OCI-LY1 (cell line): ENCODE measurements around the gene S100Z.

Source experiments
- H2AFZ ChIP-seq: fragments of 200-600 bp; sonication (generic), shearing (Covaris generic); 2 replicates; pipeline ENCODE4 v1.6.0; 2014; ENCODE audit warnings: antibody characterized with exemption, mild to moderate bottlenecking, low read length
- H3F3A ChIP-seq: fragments of 200-600 bp; sonication (generic), shearing (Covaris generic); 2 replicates; pipeline ENCODE4 v1.6.0; 2014; ENCODE audit warnings: mild to moderate bottlenecking, antibody characterized with exemption, low read length, moderate library complexity; ENCODE audit not compliant: insufficient read depth
- H3K27ac ChIP-seq: fragments of 200-600 bp; sonication (generic); 2 replicates; pipeline ENCODE4 v1.5.1; 2014; ENCODE audit warnings: low read length, mixed run types, mild to moderate bottlenecking, low read depth; ENCODE audit not compliant: poor library complexity, severe bottlenecking
- H3K27me3 ChIP-seq: fragments of 200-600 bp; sonication (generic); 2 replicates; pipeline ENCODE4 v1.6.0; 2014; ENCODE audit warnings: antibody characterized with exemption, mild to moderate bottlenecking, low read length, moderate library complexity; ENCODE audit not compliant: insufficient read depth
- H3K36me3 ChIP-seq: fragments of 200-600 bp; sonication (generic); 2 replicates; pipeline ENCODE4 v1.6.1; 2014; ENCODE audit warnings: mild to moderate bottlenecking, antibody characterized with exemption, low read length, moderate library complexity, mixed read lengths; ENCODE audit not compliant: insufficient read depth
- H3K4me1 ChIP-seq: fragments of 200-600 bp; sonication (generic); 2 replicates; pipeline ENCODE4 v1.5.1; 2014; ENCODE audit warnings: mild to moderate bottlenecking, low read length, moderate library complexity; ENCODE audit not compliant: insufficient read depth, severe bottlenecking
- H3K4me2 ChIP-seq: fragments of 200-600 bp; sonication (generic), shearing (Covaris generic); 2 replicates; pipeline ENCODE4 v1.6.1; 2014; ENCODE audit warnings: low read length
- H3K4me3 ChIP-seq: fragments of 200-600 bp; sonication (generic); 2 replicates; pipeline ENCODE4 v1.5.1; 2014; ENCODE audit warnings: low read length, low read depth, mild to moderate bottlenecking, mixed read lengths; ENCODE audit not compliant: poor library complexity, severe bottlenecking
- H3K79me2 ChIP-seq: fragments of 200-600 bp; shearing (Covaris generic); 2 replicates; pipeline ENCODE4 v1.6.1; 2016; ENCODE audit warnings: mixed run types, low read length, mixed read lengths; ENCODE audit not compliant: insufficient read depth
- H3K9ac ChIP-seq: fragments of 200-600 bp; sonication (generic), shearing (Covaris generic); 2 replicates; pipeline ENCODE4 v1.6.1; 2014; ENCODE audit warnings: mild to moderate bottlenecking, low read length, mixed read lengths
- H3K9me2 ChIP-seq: fragments of 200-600 bp; sonication (generic), shearing (Covaris generic); 2 replicates; pipeline ENCODE4 v1.6.1; 2014; ENCODE audit warnings: low read depth, mild to moderate bottlenecking, low read length, mixed read lengths
- H3K9me3 ChIP-seq: fragments of 200-600 bp; shearing (Covaris generic); 2 replicates; pipeline ENCODE4 v1.6.1; 2014; ENCODE audit warnings: low read length, mixed read lengths
- H4K20me1 ChIP-seq: fragments of 200-600 bp; sonication (generic), shearing (Covaris generic); 2 replicates; pipeline ENCODE4 v1.6.0; 2016; ENCODE audit warnings: mild to moderate bottlenecking, low read length; ENCODE audit not compliant: insufficient read depth
- CTCF ChIP-seq: fragments of 200-600 bp; sonication (generic), shearing (Covaris generic); IDR thresholded peaks from 2 replicates; pipeline ENCODE4 v1.5.1; 2017; ENCODE audit warnings: mild to moderate bottlenecking, antibody characterized with exemption, low read length, moderate library complexity, mixed read lengths
- EZH2 ChIP-seq: fragments of 200-600 bp; sonication (generic), shearing (Covaris generic); IDR thresholded peaks from 2 replicates; pipeline ENCODE4 v1.8.0; 2017; ENCODE audit warnings: borderline replicate concordance, mixed run types, mild to moderate bottlenecking, antibody characterized with exemption, low read length, moderate library complexity, mixed read lengths

Gene S100Z

GRCh38 chr5:76956033-76956432 lies 106.2 kb downstream of the S100Z start:
- H3K4me2 ChIP-seq = no peak overlapping the region
- H3K4me1 ChIP-seq = no peaks in the 10 kb centered on the region
- H3K9ac ChIP-seq = no peak overlapping the region
- H3F3A ChIP-seq = no peaks in the 10 kb centered on the region
- H3K4me3 ChIP-seq = no peak overlapping the region
- H2AFZ ChIP-seq = no peak overlapping the region
- no peaks in the 10 kb centered on the region for H3K9me2 ChIP-seq
- H3K9me3 ChIP-seq = no peaks in the 10 kb centered on the region
- H3K27ac ChIP-seq = no peak overlapping the region
- TF ChIP-seq EZH2 (no peak), CTCF (no peak)
- H3K79me2 ChIP-seq = no peaks in the 10 kb centered on the region
- no peaks in the 10 kb centered on the region for H3K27me3 ChIP-seq
- peaks cover 60% of the 10 kb centered on the region for H3K36me3 ChIP-seq
- no peaks in the 10 kb centered on the region for H4K20me1 ChIP-seq

GRCh38 chr5:76958991-76959767 lies 109.4 kb downstream of the S100Z start:
- H3K4me2 ChIP-seq = no peak overlapping the region
- H3K4me3 ChIP-seq = no peak overlapping the region
- H3K27me3 ChIP-seq = no peaks in the 10 kb centered on the region
- no peaks in the 10 kb centered on the region for H3K9me3 ChIP-seq
- no peaks in the 10 kb centered on the region for H3K79me2 ChIP-seq
- no peak overlapping the region for H3K9ac ChIP-seq
- H3K27ac ChIP-seq = no peak overlapping the region
- H2AFZ ChIP-seq = no peak overlapping the region
- TF ChIP-seq CTCF = no peak
- H3K36me3 ChIP-seq = peaks cover 80% of the 10 kb centered on the region
- no peaks in the 10 kb centered on the region for H4K20me1 ChIP-seq
- H3K4me1 ChIP-seq = no peaks in the 10 kb centered on the region
- no peaks in the 10 kb centered on the region for H3K9me2 ChIP-seq
- H3F3A ChIP-seq = no peaks in the 10 kb centered on the region

- no peak overlapping the region for H3K9ac ChIP-seq
- H3K9me3 ChIP-seq = no peaks in the 10 kb centered on the region
- H3K4me2 ChIP-seq = no peak overlapping the region
- H3K27ac ChIP-seq = no peak overlapping the region
- no peaks in the 10 kb centered on the region for H3K4me1 ChIP-seq
- H3K4me3 ChIP-seq = no peak overlapping the region
- no peaks in the 10 kb centered on the region for H3F3A ChIP-seq
- peaks cover 79% of the 10 kb centered on the region for H3K36me3 ChIP-seq
- no peak for TF ChIP-seq CTCF
- no peak for TF ChIP-seq EZH2
- H4K20me1 ChIP-seq = no peaks in the 10 kb centered on the region
- H3K79me2 ChIP-seq = no peaks in the 10 kb centered on the region
- H3K9me2 ChIP-seq = no peaks in the 10 kb centered on the region
- H2AFZ ChIP-seq = no peak overlapping the region
- no peaks in the 10 kb centered on the region for H3K27me3 ChIP-seq
Observed at GRCh38 chr5:76960004-76960625, 110.3 kb downstream of the S100Z start.
